AML-193 (cell line): ENCODE data around the gene MXRA7.
"Not testable (repeated sequence)": the region's sequence is repeated elsewhere in the genome, so short reads cannot be mapped to it uniquely, and the experiment has no call there.

Experiments used
- DNase-seq, 2 experiments: peaks; one replicate each; lab custom pipeline; 2025; lab: John Stamatoyannopoulos, UW

The MXRA7 gene

GRCh38 chr17:76716146-76716838, 5.5 kb upstream of the MXRA7 start:
- DNase-seq: peak; percentile 83 to 84

- no peak for DNase-seq
Observed at GRCh38 chr17:76715496-76715830, 4.7 kb upstream of the MXRA7 start.

GRCh38 chr17:76714822-76715495, 4.2 kb upstream of the MXRA7 start:
- DNase-seq: peak; percentile 64 to 67

GRCh38 chr17:76714336-76714735, 3.6 kb upstream of the MXRA7 start:
- DNase-seq: no peak

GRCh38 chr17:76713765-76714164, 3.0 kb upstream of the MXRA7 start:
- no peak for DNase-seq

- not testable (repeated sequence) for DNase-seq
Observed at GRCh38 chr17:76712321-76712720, 1.6 kb upstream of the MXRA7 start.

- DNase-seq: not testable (repeated sequence)
Observed at GRCh38 chr17:76709951-76710862, 558 bp downstream of the MXRA7 start.

GRCh38 chr17:76709077-76709950, 1.5 kb downstream of the MXRA7 start:
- no peak for DNase-seq

- no peak for DNase-seq
Observed at GRCh38 chr17:76707985-76708807, 2.6 kb downstream of the MXRA7 start.

GRCh38 chr17:76706817-76707216, 3.9 kb downstream of the MXRA7 start:
- DNase-seq: no peak

- no peak for DNase-seq
Observed at GRCh38 chr17:76704805-76705204, 6.0 kb downstream of the MXRA7 start.

GRCh38 chr17:76702941-76703637, 7.7 kb downstream of the MXRA7 start:
- no peak for DNase-seq

- no peak for DNase-seq
Observed at GRCh38 chr17:76702076-76702475, 8.7 kb downstream of the MXRA7 start.

- DNase-seq: no peak
Observed at GRCh38 chr17:76701471-76701967, 9.2 kb downstream of the MXRA7 start.

GRCh38 chr17:76700617-76701470, 9.9 kb downstream of the MXRA7 start:
- DNase-seq: no peak

- DNase-seq: no peak
Observed at GRCh38 chr17:76700270-76700616, 10.5 kb downstream of the MXRA7 start.

GRCh38 chr17:76698466-76698977, 12.2 kb downstream of the MXRA7 start:
- DNase-seq: not testable (repeated sequence)

GRCh38 chr17:76697702-76698465, 12.9 kb downstream of the MXRA7 start:
- DNase-seq: no peak
